Measurements from ENCODE around the gene ELL2.
"Not testable (repeated sequence)": the region's sequence is repeated elsewhere in the genome, so short reads cannot be mapped to it uniquely, and the experiment has no call there.

Gene ELL2

DNA sequence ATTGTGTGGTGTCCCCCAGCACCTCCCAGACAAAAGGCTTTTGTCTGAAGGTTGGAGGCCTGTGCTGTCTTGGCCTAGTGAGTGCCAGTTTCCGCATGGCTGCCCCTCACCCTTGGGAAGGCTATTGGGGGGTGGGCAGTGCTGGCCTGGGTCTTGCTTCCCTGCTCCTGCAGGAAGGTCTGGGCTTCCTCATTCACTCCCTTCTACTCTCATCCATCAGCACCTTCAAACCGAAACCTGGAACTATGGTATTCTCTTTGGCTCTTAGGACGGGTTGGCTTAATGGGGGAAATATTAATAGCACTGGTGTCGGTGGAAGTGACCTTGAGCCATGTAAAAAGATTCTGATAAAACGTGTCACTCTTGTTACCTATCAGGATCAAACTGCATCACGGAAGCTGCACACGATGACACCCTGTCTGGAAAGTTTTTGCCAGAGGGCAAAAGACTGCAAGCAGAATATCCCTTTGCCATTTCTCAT is 105.1 kb downstream of the ELL2 start:
- DNase-seq: no peak

DNA sequence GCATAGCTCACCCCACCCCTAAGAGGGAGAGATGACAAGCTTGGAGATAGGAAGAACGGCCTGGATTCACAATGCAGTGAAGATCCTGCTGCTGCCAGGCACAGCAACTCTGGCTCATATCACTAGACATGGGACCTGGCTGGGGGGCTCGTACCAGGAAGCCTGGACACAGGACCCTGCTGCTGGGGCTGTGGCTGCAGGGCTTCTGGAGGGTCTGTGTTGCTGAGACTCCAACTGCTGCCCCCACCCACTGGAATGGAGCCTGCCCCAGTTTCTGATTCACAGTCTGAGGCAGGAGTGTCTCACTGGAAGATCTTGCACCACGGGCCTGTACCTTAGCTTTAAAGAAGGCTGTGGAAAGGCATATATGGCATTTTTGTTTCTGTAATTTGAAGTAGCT is 108.2 kb downstream of the ELL2 start:
- no peak for DNase-seq

DNA sequence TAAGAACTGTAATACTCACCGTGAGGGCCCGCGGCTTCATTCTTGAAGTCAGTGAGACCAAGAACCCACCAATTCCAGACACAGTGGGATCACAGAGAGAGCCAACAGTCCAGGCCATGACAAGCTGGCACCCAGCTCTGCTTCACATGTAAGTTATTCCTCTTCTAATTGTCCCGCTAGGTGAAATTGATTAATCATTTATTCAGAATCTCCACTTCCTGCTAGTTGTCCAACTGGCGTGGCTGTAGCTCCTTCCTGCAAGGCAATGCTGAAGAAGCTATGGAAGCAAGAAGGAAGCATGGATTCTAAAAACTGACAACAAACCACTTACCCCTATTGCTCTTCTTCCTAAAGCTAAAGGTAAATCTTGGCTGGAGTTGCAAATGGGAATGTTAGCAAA is 109.1 kb downstream of the ELL2 start:
- DNase-seq: no peak

DNA sequence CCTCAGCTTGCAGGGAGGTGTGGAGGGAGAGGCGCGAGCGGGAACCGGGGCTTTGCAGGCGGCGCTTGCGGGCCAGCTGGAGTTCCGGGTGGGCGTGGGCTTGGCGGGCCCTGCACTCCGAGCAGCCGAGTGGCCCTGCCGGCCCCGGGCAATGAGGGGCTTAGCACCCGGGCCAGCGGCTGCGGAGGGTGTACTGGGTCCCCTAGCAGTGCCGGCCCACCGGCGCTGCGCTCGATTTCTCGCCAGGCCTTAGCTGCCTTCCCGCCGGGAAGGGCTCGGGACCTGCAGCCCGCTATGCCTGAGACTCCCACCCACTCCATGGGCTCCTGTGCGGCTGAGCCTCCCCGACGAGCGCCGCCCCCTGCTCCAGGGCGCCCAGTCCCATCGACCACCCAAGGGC is 110.5 kb downstream of the ELL2 start:
- not testable (repeated sequence) for DNase-seq

DNA sequence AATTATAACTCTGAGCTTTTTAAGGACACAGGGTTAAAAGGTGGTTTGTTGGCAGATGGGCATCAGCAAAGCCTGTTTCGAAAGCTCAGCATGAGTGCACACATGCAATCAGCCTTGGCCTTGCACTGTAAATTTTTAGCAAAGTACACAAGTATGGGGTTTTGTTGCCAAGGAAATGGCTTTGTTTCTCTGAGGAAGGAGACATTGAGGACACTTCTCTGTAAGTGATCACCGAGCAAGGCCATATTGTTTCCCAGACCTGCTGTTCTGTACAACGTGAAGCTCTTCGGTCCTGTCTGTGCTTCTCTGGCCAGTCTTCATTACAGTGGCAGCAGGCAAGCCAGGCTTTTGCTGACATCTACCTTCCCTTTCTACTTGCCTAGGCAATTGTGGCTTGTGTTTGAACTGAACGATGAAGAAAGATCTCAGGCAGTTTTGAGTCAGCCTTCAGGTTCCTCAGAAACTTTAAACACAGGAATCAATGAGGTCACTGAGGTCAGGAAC is 111.2 kb downstream of the ELL2 start:
- no peak for DNase-seq

DNA sequence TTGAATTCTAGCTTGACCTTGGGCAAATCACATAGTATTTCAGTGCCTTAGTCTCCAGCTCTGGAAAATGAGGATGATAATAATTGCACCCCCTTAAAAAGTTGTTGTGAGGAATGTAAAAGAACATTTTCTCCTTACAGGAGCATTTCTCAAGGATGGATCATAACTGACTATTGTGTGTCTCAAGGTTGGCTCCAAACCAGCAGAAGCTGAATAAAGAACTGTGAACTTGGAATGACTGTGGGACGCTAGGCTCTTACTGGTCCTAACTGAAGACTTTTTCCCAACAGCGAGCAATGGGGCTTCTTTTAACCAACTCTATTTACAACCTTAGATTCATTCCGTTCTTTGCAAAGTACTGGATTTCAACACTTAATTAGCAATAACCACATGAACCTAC is 113.0 kb downstream of the ELL2 start:
- no peak for DNase-seq

DNA sequence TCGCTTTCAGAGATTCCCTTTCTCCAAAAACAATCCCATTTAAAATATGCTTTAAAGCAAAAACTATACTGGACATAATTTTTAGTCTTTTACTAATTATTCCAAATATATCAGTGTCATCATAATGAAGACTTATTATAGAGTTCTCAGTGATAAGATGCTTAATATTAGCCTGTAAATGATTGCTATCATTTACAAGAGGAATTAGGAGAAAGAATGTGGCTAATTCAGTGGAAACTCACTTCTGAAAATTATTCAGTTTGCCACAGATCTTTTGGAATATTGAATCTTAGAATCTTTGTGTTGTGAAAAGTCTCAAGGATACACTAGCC is 114.4 kb downstream of the ELL2 start:
- no peak for DNase-seq

DNA sequence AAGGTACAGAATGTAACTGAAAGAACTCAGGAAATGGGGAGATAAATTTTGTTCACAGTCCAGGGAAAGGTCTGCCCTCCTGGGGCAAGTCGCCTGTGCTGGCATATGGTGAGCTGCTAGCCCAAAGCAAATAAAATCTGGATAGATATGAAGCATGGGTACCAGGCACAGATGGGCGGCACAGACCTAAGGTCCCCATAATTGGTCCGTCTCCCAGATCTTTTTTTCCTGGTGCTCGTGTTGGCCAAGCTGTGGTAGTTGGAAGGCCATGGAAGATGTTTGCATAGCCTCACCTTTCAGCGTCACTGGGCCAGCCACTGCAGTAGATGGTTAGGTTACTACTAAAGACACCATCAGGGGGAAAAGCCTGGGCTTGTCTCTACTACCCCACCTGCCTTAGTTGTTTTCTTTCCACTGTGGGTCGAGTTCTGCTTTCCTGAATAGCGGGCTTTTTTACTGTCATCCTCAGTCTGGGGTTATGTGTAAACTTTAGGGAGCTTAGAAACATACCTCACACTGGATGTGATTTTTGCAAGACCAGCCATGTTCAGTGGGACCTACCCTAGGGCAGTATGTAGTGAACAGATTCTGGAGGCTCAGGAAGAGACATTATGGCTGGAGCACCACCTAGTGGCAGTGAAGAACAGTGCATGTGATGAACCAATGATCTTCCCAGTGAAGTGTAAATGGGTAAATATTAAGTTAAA is 114.9 kb downstream of the ELL2 start:
- no peak for DNase-seq

DNA sequence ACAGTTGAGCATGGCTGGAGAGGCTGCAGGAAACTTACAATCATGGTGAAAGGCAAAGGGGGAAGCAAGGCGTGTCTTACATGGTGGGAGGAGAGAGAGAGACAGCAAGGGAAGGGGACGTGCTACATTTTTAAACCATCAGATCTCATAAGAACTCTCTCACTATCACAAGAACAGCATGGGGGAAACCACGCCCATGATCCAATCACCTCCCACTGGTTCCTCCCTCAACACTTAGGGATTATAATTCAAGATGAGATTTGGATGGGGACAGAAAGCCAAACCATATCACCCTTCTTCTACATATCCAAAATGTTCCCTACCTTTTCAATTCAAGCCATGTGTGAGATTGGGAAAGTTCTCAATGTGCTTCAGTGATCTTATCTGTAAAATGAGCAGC is 116.3 kb downstream of the ELL2 start:
- no peak for DNase-seq

DNA sequence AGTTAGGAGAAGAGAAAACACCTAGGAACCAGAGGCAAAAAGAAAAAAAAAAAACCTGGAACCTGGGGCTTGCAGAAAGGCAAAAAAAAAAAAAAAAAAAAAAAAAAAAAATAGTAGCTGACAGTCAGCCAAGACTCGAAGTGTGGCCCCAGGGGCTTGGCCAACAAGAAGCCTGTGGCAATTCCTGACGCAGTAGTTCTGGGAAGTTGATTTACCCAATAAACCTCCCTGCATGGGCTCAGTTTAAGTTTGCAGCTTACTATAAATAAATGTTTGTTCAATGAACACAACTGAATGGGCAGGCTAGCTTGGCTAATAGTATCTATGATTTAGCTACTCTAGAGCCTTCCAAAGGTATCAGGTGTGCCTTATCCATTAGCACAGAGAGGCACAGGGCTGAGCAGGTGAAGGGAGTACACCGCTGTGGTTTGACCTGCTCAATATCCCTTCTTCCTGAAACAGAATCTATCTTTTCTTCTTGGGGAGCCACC is 117.9 kb downstream of the ELL2 start:
- no peak for DNase-seq

DNA sequence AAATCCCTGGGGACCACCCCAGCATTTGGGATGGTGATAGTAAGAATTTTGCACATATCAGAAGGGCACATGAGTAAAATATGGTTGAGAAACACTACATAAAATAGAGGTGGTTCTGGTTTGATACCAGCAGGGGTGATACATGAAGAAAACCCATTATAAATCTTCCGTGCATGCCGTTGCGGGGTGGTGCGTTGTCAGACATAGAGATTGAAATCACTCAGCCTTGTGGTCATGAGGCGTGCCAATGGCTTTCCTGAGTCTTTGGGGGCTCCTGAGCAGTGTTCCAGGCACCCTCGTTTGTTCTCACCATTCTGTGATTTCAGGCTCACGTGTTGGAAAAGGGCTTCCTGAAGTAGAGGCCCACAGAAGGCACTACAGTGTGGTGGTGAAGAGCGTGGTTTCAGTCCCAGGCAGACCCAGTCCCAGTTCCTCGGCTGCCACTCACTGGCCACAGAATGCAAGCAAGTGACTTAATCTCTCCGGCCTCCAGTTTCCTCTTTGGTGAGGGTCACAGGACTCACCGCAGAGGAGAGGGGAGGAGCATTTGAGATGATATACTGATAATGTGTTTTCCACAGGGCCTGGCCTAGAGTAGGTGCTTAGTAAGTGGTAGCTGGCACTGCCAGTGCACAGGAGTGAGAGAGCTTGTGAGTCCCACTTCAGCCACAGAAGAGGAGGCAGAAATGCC is 118.7 kb downstream of the ELL2 start:
- DNase-seq: no peak

DNA sequence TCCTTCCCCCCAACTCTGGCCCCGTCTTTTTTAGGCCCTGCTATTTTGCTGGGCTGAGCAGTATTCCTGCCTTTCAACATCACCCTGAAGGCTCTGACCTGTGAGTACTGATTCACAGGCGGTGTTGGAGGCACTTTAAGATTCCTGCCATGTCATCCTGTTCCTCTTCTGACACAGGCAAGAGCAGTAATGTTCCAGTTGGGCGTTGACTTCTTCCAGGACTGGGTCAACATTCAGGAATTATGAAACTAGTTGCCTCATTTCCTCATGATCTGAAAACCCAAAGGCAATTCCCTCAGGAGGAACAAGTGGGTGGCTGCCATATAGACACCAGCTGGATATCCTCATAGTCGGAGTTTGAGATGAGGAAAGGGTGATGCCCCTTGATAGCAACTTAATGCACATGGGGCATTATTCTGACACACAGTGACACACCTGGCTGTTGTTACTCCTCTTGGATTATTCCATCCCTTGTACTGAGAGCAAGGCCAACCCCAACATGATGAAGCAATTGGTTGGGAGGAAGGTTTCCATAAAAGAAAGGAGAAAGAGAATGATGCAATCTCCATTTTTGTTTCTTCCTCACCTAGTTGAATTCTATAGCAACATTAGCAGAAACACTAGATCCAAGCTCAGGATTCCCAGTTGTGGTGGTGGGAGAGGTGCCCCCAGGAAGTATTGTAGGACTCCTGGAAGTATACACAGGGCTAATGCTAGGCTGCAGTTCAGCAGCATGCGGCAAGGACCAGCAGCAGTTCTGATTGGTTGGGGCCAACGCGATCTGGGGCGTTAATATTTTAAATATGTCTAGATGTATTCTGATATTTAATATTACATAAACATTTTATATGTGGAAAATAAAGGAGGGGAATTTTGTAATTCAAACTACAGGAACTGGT is 119.5 kb downstream of the ELL2 start:
- no peak for DNase-seq

DNA sequence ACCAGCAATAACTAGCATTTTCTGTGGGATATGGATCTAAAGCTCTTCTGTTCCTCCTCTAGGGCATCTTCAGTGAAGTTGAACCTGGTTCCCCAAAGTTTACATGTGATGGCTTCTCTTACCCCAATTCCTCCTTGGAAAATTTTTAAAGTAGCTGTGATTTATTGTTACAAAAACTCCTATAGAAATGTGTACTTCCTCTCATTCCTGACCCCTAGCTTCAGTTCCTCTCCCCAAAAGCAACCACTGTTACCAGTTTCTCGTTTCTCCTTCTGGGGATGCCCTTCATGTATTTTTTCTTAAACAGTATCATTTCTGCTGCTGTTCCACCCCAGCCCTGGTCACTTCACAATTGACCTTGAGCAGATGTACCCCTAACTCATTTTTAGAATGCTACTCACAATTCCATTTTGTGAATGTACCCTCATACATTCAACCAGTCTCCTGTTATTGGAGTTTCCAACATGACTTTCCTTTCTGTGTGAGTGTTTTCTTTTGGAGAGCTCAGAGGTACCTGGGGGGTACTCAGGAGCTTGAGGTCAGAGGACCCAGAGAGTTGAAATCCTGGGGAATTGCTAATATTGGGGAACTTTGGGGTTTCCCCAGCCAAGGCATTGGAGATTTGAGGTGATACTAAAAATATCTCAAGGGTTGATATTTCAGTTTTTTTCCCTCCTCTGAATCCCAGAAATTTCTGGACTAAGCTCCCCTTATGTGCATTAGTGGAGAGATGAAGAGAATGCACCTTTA is 120.5 kb downstream of the ELL2 start:
- no peak for DNase-seq

DNA sequence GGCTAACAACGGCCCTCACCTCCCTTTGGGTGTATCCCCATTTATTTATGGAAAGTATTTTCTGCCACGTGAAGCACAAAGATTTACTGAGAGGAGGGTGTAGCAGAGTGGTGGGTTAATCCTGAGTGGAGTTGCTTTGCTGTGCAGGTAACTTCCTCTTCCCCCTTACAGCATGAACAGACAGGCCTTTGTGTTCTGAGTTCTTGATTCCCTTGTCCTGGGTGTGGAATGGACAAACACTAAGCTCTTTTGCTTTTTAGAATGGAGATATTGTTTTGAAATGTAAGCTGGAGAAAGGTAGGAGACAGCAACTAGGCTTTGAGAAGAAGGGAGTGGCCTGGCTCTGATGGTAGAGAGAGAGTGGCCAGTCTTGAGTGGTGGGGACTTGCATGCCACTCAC is 122.0 kb downstream of the ELL2 start:
- DNase-seq: no peak

DNA sequence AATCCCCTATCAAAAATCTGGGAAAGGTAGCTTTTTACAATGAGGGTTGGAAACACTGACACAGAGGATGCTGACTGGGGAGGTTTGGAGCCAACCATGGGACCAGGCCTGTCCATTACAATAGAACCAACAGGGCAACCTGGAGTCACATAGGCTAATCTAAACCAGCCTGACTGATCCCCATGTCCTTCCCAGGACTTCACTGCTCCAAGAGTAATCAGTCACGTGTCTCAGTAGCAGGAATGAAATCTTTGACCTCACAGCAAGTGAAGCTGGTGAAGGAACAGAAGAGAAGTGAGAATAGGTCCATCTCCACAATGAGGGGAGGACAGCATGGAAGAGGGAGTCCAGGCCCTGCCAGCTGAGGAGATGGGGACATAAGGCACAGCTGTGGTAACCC is 123.1 kb downstream of the ELL2 start:
- no peak for DNase-seq

DNA sequence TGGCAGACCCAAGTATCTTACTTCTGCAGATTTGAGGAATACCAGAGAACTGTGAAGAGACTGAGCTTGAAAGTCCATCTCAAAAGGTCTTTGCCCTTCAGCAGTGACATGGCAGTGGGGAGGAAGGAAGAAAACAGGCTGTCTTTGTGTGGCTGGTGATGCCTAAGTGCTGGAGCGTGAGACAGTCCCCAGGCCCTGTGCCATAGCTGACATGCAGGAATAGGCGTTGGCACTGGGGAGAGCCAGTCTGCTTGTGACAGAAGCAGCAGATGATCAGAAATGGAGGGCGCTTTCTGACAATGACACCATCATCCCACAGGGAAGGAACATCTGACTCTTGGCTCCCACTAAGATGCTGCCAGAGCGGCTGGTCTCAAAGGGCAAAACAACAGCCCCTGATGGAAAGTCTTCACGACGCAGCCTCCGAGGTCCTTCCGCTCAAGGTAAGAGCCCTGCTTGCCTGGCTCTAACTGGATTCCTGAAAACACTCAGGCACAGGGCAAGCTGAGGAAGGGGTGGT is 123.6 kb downstream of the ELL2 start:
- no peak for DNase-seq

DNA sequence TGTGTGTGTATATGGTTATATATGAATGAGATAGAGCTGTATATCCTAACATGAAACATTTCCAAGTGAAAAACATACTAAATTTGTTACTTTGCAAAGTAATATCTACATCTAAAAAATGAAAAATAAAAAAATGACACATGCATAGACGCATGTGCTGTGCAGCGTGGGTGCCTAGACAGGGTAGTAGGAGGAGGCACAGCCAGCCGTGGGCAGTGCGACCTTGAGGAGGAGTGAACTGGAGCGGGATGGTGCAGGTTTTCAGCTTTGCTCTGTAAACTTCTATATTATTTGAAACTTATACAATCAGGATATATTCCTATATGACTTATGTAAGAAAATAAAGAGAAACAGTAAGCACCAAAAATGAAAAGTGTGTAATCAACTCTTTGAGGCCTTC is 124.2 kb downstream of the ELL2 start:
- no peak for DNase-seq

DNA sequence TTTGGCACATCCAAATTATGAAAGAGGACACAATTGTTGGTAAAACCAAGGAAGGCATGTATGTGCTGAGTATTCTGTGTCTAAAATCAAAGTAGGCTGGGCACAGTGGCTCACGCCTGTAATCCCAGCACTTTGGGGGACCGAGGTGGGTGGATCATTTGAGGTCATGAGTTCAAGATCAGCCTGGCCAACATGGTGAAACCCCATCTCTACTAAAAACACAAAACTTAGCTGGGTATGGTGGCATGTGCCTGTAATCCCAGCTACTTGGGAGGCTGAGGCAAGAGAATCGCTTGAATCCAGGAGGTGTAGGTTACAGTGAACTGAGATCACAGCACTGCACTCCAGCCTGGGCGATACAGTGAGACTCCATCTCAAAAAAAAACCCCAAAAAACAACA is 124.7 kb downstream of the ELL2 start:
- not testable (repeated sequence) for DNase-seq

DNA sequence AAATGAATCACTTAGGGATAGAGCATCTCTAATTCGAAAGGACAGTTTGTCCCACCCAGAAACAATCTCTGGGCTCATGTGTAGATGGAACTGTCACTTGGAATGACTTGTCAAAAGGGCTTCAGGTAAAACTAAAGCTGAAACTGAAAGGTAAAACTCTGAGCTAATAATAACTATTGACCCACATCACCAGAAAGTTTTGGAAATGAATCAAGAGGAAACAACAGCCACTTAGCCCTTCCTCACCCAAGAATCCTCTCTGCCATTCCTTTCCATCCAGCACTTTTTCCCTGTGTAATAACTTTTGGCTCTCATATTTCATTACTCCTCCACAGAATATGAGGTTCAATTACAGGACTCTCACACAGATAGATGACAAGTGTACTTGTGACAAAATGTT is 125.1 kb downstream of the ELL2 start:
- DNase-seq: no peak

DNA sequence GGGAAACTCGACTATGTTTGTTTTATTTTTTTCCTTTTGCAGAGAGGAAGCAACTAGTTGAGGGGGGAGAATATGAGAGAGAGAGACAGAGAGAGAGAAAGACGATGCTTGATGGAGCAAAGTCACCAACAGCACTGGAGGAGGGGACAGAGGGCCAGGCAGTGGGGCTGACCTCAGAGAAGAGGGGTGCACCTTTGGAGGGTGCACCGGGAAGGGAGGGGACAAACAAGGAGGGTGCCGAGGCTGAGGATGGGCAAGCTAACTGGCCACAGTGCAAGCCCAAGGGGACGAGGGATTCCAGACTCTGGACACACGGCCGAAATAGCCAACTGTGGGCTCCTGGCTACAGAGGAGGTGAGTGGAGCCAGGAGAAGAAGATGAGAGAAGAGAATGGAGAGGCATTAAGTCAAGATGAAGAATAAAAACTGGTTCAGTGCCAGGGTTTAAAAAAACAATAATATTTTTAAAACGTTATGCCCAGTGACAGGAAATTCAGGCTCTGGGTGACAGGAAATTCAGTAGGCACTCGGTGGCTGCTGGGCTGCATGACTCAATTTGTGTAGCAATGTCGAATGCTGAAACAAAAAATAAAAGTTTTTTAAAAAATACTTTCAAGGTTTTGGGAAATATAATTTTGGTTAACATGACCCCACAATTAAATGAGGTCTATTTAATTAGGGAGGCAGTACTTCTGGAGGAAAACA is 125.8 kb downstream of the ELL2 start:
- DNase-seq: no peak
